Type B pancreatic cell (in vitro differentiated cells): ENCODE measurements around the gene AP2S1. TPM values are rescaled to one million over a fixed set of nuclear protein-coding genes. Genes with fewer than 3 reads are reported as not detected.

Experiments
- DNase-seq: peaks from one replicate; pipeline ENCODE4 v3.0.0; 2021; ENCODE audit warnings: mixed read lengths; ENCODE audit not compliant: unreplicated experiment; ENCODE audit errors: extremely low spot score
- H3K27ac Mint-ChIP-seq: 2 replicates; pipeline ENCODE4 v1.8.0; 2021; ENCODE audit warnings: mild to moderate bottlenecking, mixed read lengths
- H3K27me3 Mint-ChIP-seq: 2 replicates; pipeline ENCODE4 v1.8.0; 2021; ENCODE audit warnings: mixed read lengths
- H3K36me3 Mint-ChIP-seq: 2 replicates; pipeline ENCODE4 v1.8.0; 2021; ENCODE audit warnings: mixed read lengths
- H3K4me1 Mint-ChIP-seq: one replicate; pipeline ENCODE4 v1.8.0; 2021; ENCODE audit warnings: mixed read lengths; ENCODE audit not compliant: unreplicated experiment
- H3K4me3 Mint-ChIP-seq: 2 replicates; pipeline ENCODE4 v1.8.0; 2021; ENCODE audit warnings: mild to moderate bottlenecking, mixed read lengths
- H3K9me3 Mint-ChIP-seq: 2 replicates; pipeline ENCODE4 v1.8.0; 2021; ENCODE audit warnings: mixed read lengths
- CTCF ChIP-seq: fragments of 200-600 bp; sonication (generic); conservative IDR thresholded peaks from 2 replicates; pipeline ENCODE4 v1.5.0; 2021; ENCODE audit warnings: antibody characterized with exemption, mild to moderate bottlenecking
- total RNA-seq: library from RNA; stranded (reverse); gene quantifications from 2 replicates; pipeline ENCODE4 v1.2.1, GENCODE V29; 2021; ENCODE audit warnings: low replicate concordance

The AP2S1 gene
- total RNA-seq, 1 donor from 2014 or later = 128 TPM

GRCh38 chr19:46881092-46881491 is 30.4 kb upstream of the AP2S1 start:
- Mint-ChIP-seq H3K4me3 (no peak overlapping the region), H3K9me3 (no peaks in the 10 kb centered on the region), H3K36me3 (peaks cover 10% of the 10 kb centered on the region), H3K4me1 (peaks cover 6% of the 10 kb centered on the region), H3K27ac (no peak overlapping the region), H3K27me3 (no peaks in the 10 kb centered on the region)
- peak; percentile 40 for DNase-seq
- TF ChIP-seq CTCF = no peak

DNA sequence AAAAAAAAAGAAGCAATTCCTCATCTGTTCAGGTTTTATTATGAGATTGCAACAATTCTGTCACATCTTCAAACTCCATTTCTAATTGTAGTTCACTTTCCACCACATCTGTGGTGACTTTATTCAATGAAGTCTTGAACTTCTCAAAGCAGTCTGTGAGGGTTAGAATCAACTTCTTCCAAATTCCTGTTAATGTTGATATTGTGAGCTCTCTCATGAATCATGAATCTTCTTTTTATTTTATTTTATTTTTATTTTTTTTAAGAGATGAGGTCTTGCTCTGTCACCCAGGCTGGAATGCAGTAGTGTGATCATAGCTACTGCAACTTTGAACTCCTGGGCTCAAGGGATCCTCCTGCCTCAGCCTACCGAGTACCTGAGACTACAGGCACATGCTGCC is 29.8 kb upstream of the AP2S1 start:
- Mint-ChIP-seq H3K4me3 (no peak overlapping the region), H3K27ac (no peak overlapping the region), H3K27me3 (no peaks in the 10 kb centered on the region), H3K9me3 (no peaks in the 10 kb centered on the region), H3K4me1 (peaks cover 11% of the 10 kb centered on the region), H3K36me3 (peaks cover 11% of the 10 kb centered on the region)
- TF ChIP-seq CTCF = no peak
- DNase-seq = no peak

DNA sequence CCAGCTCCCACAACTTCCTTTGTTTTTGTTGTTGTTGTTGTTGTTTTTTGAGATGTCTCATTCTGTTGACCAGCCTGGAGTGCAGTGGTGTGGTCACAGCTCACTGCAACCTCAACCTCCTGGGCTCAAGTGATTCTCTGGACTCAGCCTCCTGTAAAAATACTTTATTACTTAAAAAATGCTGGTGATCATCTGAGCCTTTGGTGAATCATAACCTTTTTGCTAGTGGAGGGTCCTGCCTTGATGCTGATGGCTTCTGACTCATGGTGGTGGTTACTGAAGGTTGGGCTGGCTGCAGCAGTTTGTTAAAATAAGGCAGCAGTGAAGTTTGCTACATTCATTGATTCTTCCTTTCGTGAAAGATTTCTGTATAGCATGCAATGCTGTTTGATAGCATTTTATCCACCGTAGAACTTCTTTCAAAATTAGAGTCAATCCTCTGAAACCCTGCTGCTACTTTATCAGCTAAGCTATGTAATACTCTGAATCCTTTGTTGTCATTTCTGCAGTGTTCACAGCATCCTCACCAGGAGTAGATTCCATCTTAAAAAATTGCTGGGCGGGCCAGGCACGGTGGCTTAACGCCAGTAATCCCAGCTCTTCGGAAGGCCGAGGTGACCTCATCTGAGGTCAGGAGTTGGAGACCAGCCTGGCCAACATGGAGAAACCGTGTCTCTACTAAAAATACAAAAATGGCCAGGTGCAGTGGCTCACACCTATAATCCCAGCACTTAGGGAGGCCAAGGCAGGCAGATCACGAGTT is 28.1 kb upstream of the AP2S1 start:
- H3K9me3 Mint-ChIP-seq = no peaks in the 10 kb centered on the region
- H3K27me3 Mint-ChIP-seq = no peaks in the 10 kb centered on the region
- peak; percentile 20 for DNase-seq
- peaks cover 16% of the 10 kb centered on the region for H3K4me1 Mint-ChIP-seq
- no peak overlapping the region for H3K4me3 Mint-ChIP-seq
- no peak for TF ChIP-seq CTCF
- peaks cover 15% of the 10 kb centered on the region for H3K36me3 Mint-ChIP-seq
- no peak overlapping the region for H3K27ac Mint-ChIP-seq

- DNase-seq = no peak
- H3K27me3 Mint-ChIP-seq = no peaks in the 10 kb centered on the region
- TF ChIP-seq CTCF = no peak
- H3K9me3 Mint-ChIP-seq = no peaks in the 10 kb centered on the region
- H3K36me3 Mint-ChIP-seq = peaks cover 8% of the 10 kb centered on the region
- H3K27ac Mint-ChIP-seq = peak overlapping the region; percentile 77
- H3K4me1 Mint-ChIP-seq = peaks cover 9% of the 10 kb centered on the region
- H3K4me3 Mint-ChIP-seq = no peak overlapping the region
These were observed 25.0 kb upstream of the AP2S1 start for GRCh38 chr19:46875657-46876056.

DNA sequence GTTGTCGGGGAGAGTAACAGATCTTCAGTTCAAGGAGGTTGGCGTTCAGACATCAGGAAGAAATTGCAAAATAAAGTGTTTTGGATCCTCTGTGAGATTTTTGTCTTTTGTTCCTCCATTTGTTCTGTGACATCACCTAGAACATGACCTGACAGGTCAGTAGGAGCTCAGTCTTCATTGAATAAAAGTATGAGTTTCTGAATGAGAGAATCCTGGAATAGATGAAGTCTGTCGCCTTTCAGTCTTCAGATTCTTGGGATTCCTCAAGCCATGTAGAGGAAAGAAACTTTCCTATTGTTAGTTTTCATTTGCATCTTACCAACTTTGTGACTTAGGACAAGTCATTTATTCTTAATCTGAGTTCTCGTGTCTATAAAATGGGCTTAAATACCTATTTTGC is 24.6 kb upstream of the AP2S1 start:
- no peak overlapping the region for H3K4me3 Mint-ChIP-seq
- peaks cover 9% of the 10 kb centered on the region for H3K4me1 Mint-ChIP-seq
- no peaks in the 10 kb centered on the region for H3K9me3 Mint-ChIP-seq
- no peak for TF ChIP-seq CTCF
- peaks cover 6% of the 10 kb centered on the region for H3K36me3 Mint-ChIP-seq
- no peak for DNase-seq
- H3K27ac Mint-ChIP-seq = peak overlapping the region; percentile 77
- no peaks in the 10 kb centered on the region for H3K27me3 Mint-ChIP-seq
